Measurements from ENCODE around the gene BSCL2. TPM values are rescaled to one million over a fixed set of nuclear protein-coding genes. Genes with fewer than 3 reads are reported as not detected.
"Not testable (repeated sequence)": the region's sequence is repeated elsewhere in the genome, so short reads cannot be mapped to it uniquely, and the experiment has no call there.

BSCL2 gene
- total RNA-seq, 4 donors from 2014 or later: 28.9 to 76.3 (median 59.3) TPM

DNA sequence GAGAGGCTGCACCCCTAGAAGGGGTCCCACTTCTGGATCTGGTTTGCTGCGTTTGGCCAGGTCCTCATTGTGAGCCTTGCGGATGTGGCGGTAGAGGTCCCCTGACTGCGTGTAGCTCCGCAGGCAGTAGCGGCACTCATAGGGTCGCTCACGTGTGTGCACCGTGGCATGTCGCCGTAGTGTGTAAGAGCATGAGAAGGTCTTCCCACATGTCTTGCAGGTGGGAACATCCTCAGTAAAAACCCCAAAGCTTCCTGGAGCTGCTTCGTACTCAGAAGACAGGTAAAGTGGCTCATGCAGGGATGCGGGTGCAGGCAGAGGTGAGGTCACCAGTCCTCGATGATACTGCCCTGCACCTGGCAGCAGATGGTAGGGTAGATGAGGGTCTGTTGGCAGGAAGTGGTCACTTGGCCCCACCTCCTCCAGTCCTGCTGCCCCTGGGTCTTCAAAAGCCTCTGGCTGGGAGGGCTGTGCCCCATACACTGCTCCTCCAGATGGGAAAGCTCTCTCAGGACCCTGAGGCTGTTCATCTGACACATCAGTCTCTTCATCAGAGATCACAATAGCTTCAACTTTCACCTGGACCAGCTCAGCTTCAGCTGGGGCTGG lies 45.1 kb upstream of the BSCL2 start:
- no peaks in the 10 kb centered on the region for H3K9me3 ChIP-seq
- H3K4me3 ChIP-seq: no peak overlapping the region
- no peak overlapping the region for H3K27ac ChIP-seq
- no peak for DNase-seq (ENCODE audit: low spot score in 2 of 2)
- no peaks in the 10 kb centered on the region for H3K27me3 ChIP-seq
- peaks cover 14% of the 10 kb centered on the region for H3K36me3 ChIP-seq
- 100% methylated on average over 4 of the region's 14 CpGs for WGBS
- H3K4me1 ChIP-seq: peaks cover 46% of the 10 kb centered on the region
- TF ChIP-seq, protein P1, sequence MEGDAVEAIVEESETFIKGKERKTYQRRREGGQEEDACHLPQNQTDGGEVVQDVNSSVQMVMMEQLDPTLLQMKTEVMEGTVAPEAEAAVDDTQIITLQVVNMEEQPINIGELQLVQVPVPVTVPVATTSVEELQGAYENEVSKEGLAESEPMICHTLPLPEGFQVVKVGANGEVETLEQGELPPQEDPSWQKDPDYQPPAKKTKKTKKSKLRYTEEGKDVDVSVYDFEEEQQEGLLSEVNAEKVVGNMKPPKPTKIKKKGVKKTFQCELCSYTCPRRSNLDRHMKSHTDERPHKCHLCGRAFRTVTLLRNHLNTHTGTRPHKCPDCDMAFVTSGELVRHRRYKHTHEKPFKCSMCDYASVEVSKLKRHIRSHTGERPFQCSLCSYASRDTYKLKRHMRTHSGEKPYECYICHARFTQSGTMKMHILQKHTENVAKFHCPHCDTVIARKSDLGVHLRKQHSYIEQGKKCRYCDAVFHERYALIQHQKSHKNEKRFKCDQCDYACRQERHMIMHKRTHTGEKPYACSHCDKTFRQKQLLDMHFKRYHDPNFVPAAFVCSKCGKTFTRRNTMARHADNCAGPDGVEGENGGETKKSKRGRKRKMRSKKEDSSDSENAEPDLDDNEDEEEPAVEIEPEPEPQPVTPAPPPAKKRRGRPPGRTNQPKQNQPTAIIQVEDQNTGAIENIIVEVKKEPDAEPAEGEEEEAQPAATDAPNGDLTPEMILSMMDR (IDR thresholded peaks at IDR 0.05): no peak
- TF ChIP-seq POLR2A (IDR thresholded peaks at IDR 0.05) (no peak), POLR2AphosphoS5 (IDR thresholded peaks at IDR 0.05) (no peak)

DNA sequence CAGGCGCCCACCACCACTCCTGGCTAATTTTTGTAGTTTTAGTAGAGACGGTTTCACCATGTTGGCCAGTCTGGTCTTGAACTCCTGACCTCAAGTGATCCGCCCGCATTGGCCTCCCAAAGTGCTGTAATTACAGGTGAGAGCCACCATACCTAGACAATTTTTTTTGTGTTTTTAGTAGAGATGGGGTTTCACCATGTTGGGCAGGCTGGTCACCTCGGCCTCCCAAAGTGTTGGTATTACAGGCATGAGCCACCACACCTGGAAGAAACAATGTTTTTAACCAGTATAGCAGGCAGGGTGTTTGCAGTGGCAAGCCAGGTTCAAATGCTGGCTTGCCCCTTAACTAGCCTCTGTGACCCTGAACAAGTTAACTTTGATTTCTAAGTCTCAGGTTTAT lies 42.7 kb upstream of the BSCL2 start:
- H3K4me3 ChIP-seq; DNase-seq (ENCODE audit: low spot score in 2 of 2); H3K27ac ChIP-seq; H3K27me3 ChIP-seq; H3K9me3 ChIP-seq: not testable (repeated sequence)
- Histone ChIP-seq H3K4me1 (peaks cover 46% of the 10 kb centered on the region), H3K36me3 (peaks cover 14% of the 10 kb centered on the region)
- WGBS: 94% methylated on average over 5 of the region's 5 CpGs

DNA sequence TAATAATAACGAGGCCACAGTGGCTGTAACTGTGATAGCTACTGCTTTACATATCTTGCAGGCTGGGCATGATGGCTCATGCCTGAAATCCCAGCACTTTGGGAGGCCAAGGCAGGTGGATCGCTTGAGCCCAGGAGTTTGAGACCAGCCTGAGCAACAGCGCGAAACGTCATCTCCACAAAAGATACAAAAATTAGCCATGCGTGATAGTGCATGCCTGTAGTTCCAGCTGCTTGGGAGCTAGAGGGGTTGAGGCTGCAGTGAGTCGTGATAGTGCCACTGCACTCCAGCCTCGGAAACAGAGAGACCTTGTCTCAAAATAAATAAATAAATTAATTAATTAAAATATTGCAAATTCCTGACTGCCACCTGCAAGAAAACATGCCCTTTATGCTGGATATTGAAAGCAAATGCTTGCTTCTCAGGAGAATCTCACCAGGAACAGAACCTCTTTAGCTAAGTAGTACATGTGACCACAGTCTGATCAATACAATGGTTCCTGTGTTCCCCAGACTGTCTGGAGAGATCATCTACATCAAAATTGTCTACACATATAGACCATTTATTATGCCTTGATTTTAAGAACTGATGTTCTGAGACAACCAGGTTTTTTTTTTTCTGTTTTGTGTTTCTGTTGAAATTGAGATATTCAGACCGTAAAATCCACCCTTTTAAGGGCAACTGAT lies 40.4 kb upstream of the BSCL2 start:
- TF ChIP-seq POLR2A (IDR thresholded peaks at IDR 0.05) (no peak), POLR2AphosphoS5 (IDR thresholded peaks at IDR 0.05) (no peak), EP300 (IDR thresholded peaks at IDR 0.05) (no peak)
- TF ChIP-seq, protein P1 (IDR thresholded peaks at IDR 0.05): no peak
- peaks cover 30% of the 10 kb centered on the region for H3K4me1 ChIP-seq
- peak overlapping the region; percentile 39 for H3K27ac ChIP-seq
- H3K4me3 ChIP-seq: no peak overlapping the region
- no peaks in the 10 kb centered on the region for H3K9me3 ChIP-seq
- DNase-seq (ENCODE audit: low spot score in 2 of 2): no peak
- no peaks in the 10 kb centered on the region for H3K27me3 ChIP-seq
- 61% methylated on average over 9 of the region's 9 CpGs for WGBS
- peaks cover 14% of the 10 kb centered on the region for H3K36me3 ChIP-seq

DNA sequence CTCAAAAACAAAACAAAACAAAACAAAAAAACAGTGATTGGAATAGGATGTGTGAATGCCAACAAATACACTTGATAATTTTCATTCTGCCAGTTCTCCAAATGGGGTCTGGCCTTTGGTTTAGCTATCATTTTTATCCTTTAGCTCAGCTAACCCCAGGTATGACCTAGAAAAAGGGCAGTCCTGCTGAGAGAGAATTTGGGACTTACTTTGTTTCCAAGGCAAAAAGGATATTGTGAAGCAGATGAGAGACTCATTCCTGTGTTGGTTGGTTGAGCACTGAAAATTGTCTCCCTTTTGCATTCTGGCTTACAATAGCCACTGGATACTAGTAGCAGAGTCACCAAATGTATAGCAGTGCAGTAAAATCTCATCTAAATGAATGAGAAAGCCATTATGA lies 30.0 kb upstream of the BSCL2 start:
- Histone ChIP-seq H3K9me3 (no peaks in the 10 kb centered on the region), H3K27me3 (no peaks in the 10 kb centered on the region), H3K27ac (no peak overlapping the region), H3K4me1 (peaks cover 2% of the 10 kb centered on the region), H3K36me3 (peaks cover 72% of the 10 kb centered on the region), H3K4me3 (no peak overlapping the region)
- no peak for DNase-seq (ENCODE audit: low spot score in 2 of 2)
- TF ChIP-seq EP300 (IDR thresholded peaks at IDR 0.05) (no peak), POLR2AphosphoS5 (IDR thresholded peaks at IDR 0.05) (no peak), POLR2A (IDR thresholded peaks at IDR 0.05) (no peak)
- TF ChIP-seq, protein P1 (IDR thresholded peaks at IDR 0.05): no peak

DNA sequence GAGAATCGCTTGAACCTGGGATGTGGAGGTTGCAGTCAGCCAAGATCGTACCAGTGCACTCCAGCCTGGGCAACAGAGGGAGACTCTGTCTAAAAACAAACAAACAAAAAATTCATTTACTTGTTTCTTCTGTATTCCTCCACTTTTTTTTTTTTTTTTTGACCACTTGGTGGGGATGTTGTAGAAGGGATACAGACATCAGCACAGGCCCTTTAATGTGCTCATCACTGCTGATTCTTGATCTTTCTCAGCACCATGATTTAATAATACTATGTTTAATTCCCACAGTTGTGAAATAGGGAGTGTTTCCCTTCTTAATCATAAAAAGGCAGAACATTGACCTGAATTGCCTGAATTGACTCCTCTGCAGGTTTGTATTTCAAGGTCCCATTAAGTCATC lies 25.6 kb upstream of the BSCL2 start:
- Histone ChIP-seq H3K27me3 (no peaks in the 10 kb centered on the region), H3K36me3 (peaks cover 39% of the 10 kb centered on the region), H3K4me3 (no peak overlapping the region), H3K4me1 (peaks cover 26% of the 10 kb centered on the region), H3K27ac (no peak overlapping the region), H3K9me3 (no peaks in the 10 kb centered on the region)
- TF ChIP-seq POLR2AphosphoS5 (IDR thresholded peaks at IDR 0.05) (no peak), POLR2A (IDR thresholded peaks at IDR 0.05) (no peak), EP300 (IDR thresholded peaks at IDR 0.05) (no peak)
- TF ChIP-seq, protein P1 (IDR thresholded peaks at IDR 0.05): no peak
- WGBS: 62% methylated on average over 2 of the region's 2 CpGs
- DNase-seq (ENCODE audit: low spot score in 2 of 2): no peak

DNA sequence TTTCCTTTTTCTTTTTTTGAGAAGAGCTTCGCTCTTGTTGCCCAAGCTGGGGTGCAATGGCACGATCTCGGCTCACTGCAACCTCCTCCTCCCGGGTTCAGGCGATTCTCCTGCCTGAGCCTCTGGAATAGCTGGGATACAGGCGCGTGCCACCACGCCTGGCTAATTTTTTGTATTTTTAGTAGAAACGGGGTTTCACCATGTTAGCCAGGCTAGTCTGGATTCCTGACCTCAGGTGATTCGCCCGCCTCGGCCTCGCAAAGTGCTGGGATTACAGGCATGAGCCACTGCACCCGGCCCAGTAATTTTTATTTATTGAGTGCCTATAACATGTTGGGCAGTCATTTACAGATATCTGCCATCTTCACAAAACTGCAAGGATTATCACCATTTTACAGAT lies 22.9 kb upstream of the BSCL2 start:
- H3K9me3 ChIP-seq, H3K27me3 ChIP-seq: not testable (repeated sequence)
- 48% methylated on average over 14 of the region's 14 CpGs for WGBS
- peaks cover 39% of the 10 kb centered on the region for H3K4me1 ChIP-seq
- peak overlapping the region; percentile 97 for H3K27ac ChIP-seq
- peaks cover 17% of the 10 kb centered on the region for H3K36me3 ChIP-seq
- DNase-seq (ENCODE audit: low spot score in 2 of 2): peak in 1 of 2 donors; percentile 46
- H3K4me3 ChIP-seq: peak overlapping the region; percentile 95

Measured in suprapubic skin (tissue), 4 donors.